Measurements from ENCODE around the gene WDR1. TPM values are rescaled to one million over a fixed set of nuclear protein-coding genes. Genes with fewer than 3 reads are reported as not detected.

WDR1 gene, protein sequence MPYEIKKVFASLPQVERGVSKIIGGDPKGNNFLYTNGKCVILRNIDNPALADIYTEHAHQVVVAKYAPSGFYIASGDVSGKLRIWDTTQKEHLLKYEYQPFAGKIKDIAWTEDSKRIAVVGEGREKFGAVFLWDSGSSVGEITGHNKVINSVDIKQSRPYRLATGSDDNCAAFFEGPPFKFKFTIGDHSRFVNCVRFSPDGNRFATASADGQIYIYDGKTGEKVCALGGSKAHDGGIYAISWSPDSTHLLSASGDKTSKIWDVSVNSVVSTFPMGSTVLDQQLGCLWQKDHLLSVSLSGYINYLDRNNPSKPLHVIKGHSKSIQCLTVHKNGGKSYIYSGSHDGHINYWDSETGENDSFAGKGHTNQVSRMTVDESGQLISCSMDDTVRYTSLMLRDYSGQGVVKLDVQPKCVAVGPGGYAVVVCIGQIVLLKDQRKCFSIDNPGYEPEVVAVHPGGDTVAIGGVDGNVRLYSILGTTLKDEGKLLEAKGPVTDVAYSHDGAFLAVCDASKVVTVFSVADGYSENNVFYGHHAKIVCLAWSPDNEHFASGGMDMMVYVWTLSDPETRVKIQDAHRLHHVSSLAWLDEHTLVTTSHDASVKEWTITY
- total RNA-seq (2014; rRNA removed), result 310 and 335 TPM in 2 replicates
- polyA plus RNA-seq (2012), result 613 TPM

DNA sequence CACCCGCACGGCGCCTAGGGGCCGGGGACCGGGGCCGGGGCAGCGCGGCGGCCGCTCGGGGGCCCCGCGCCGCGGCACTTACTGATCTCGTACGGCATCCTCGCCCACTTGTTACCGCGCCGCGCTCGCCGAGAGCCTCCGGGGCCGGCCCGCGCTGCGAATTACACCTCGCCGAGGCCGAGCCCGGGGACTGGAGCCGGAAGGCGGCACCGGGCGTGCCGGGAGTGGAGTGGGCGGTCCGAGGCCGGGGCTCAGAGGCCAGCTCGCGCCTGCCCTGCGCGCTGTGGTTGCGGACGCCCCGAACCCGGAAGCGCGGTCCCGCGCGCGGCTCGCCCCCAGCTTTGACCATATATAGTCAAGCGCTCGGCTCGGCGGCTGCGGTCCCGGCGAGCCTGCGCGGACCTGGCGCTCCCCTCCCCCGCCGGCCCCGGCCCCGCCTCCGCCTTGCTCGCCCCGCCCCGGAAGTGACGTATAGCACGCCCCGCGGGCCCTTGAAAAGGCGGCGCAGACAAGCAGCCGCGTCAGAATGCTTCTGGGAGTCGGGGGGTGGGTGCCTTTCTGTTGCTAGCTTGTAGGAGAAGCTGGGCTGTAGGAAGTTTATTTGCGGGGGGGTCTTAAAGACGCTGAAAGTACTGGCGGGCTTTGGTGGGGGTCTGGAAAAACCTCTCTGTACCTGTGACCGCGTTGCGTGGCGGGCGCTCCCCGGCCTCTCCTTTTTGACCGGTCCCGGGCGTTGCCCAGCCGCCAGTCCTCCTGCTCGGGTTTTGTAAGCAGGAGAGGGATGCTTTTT is at the start of gene WDR1:
Gene WDR1, minus strand, starts transcription at position 231 of the 790 bp plus-strand sequence. Its CDS starts 133 bp downstream, at position 98.
- DNase-seq (ENCODE audit: low read depth), result peak; percentile 94

DNA sequence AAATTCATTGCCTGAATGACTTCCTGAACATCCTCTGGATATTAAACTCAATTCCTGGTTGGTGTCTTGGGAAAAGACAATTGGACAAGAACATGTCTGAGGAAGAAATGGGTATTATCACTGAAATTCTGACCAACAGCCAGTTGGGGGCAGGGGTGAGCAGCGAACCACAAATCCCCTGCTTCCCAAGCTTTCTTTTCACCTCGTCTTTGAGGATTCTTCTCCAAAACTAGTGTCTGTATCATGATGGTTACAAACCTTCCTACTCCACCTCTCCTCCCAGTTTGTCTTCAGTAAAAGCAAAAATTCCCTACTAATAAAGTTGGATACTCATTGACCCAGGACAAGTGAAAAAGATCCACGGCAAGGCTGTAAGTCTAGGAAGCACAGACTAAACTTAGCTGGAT is 48.3 kb upstream of the WDR1 start:
- DNase-seq (ENCODE audit: low read depth), result peak; percentile 15

DNA sequence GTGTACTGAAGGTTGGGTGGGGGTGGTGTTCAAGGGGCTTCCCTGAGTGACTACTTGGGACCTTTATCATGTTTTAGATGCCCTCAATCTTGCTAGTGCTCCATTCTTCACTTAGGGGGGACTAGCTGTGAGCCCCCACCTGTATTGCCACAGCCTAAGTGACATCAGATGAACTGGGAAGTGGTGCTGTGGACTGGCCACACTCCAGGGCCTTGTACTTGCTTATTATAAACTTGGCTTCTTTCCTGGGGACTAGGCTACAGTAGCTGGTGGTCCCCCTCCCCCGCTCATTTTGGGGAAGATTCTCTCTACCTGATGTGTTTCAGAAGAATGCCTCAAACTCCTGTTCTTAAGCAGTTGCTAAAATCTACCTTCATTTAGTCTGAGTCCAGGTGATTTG is 46.7 kb upstream of the WDR1 start:
- DNase-seq (ENCODE audit: low read depth), result no peak

DNA sequence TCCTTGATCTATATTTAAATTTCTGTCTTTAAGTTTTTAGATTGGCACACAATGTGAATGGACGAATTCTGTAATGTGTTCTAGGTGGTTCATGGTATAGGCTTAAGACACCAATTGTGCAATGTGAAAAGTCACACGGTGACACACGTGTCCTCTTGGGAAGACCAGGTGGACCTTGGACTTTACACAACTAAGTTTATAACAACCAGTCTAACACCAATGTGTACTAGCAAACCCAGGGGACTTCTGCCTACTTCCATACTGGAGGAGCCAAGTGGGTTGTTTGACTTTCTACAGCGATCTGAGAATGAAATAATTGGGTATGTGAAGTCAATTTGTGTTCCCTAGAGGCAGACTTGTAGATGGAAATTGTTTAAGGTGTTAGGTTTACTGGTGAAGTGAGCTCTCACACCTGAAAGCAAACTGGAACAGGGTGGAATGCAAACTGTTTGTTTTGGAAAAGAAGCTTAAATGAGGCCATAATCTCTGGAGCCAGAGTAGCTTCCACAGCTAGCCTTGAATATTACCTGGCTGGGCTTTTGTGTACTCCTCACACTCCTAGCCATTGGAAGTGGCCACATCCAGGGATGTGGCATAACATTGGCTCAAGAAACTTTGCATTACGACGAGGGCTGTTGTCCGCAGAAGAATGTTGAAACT is 45.9 kb upstream of the WDR1 start:
- DNase-seq (ENCODE audit: low read depth), result no peak

DNA sequence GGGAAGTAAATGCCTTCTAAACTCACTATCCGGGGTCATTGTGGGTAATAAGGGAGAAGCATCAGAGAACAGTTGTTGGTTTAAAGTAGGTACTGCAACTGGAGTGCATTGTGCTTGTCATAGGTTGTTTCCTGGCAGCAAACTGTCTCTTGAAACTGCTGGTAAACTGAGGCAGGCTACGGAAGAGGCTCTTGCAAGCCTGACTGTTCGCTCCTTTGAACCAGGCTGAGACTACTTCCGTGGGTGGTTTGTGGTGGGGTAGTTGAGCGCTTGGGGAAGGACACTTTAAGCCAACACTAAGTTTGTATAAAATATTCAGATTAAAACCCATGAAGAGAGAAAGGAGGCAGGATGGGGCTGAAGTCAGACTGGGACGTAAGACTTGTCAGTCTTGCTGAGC is 45.2 kb upstream of the WDR1 start:
- no peak for DNase-seq (ENCODE audit: low read depth)

DNA sequence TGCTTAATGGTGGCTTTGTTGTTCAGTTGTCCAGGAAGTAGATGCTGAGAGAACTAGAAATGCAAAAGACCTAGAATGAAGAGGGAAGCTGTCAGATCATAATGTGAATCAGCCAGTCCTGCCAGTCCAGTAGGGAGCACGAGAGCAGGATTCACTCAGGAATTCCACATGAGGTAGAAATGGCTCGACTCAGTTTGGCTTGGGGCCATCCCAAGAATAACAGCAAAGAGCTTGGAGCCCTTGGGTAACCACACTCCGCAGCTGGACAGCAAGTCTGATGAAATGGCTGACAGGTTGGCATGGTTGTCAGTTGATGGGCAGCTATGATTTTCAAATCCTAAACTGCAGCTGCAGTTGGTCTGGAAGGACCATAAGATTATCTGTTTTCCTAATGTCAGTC is 44.5 kb upstream of the WDR1 start:
- DNase-seq (ENCODE audit: low read depth), result peak; percentile 26

DNA sequence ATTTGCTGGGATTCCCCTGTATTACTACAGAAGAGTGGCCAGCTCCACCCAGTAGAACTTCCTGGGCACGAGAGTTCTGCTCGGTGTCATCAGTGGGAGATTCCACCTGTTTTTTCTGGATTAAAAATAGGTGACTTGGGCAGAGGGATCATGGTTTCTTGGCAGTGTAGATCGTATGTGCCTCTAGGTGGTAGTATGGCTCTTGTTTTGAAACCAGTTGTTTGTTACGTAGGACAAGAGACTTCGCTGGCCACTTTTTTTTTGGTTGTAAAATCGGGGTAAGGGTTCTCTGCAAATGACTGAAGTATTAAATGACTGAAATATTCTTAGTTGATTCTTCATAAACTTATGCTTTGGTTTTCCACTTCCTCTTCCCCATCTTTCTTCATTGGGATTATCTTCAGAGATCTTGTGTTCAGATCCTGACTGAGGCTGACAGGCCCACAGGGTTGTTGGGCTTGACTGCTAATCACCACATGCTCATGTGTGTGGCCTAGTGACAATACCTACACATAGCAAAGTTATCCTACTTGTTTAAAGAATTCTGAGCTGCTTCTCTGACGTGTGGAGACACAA is 43.8 kb upstream of the WDR1 start:
- no peak for DNase-seq (ENCODE audit: low read depth)

DNA sequence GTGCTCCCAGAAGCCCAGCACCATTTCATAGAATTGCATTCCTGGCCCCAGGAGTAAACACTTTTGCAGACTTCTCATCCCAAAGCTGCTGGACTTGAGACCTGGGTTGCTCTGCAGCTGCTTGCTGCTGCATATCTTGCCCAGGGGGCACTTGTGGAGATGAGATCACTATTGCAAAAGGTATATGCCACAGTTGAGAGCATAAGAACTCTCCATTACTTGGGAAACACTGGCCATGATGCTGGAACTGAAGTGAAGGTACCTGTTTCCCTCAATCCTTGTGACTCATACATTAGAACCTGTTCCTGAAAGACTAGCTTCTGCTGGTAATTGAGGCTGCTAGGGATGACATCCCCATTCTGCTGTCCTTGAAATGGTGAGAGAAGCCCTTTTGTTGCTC is 43.1 kb upstream of the WDR1 start:
- no peak for DNase-seq (ENCODE audit: low read depth)

DNA sequence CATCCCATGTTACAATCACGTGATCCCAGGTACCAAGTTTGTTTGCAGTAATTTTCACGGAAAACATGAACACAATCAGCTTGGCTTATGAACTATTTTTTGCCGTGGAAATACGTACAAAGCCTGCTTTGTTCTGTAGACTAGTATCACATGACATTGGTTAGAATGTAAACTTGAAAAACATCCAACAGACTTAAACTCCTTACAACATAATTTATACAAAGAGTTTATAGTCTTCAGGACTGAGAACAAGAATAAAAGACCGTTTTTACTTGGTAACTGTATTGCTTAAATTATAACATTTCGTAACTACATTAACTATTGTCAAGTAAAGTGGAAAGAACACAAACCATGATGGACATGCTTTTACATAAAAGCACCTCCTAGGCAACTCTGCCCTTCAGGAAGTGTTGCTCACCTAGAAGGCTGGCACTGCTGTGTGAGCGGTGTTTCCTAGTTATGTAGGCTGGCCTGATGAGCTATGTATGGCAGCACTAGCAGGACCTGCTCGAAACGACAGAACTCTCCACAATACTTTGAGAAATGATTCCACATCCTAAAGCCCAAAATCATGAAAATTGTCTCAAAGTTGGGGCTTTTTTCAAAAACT is 41.8 kb upstream of the WDR1 start:
- no peak for DNase-seq (ENCODE audit: low read depth)

DNA sequence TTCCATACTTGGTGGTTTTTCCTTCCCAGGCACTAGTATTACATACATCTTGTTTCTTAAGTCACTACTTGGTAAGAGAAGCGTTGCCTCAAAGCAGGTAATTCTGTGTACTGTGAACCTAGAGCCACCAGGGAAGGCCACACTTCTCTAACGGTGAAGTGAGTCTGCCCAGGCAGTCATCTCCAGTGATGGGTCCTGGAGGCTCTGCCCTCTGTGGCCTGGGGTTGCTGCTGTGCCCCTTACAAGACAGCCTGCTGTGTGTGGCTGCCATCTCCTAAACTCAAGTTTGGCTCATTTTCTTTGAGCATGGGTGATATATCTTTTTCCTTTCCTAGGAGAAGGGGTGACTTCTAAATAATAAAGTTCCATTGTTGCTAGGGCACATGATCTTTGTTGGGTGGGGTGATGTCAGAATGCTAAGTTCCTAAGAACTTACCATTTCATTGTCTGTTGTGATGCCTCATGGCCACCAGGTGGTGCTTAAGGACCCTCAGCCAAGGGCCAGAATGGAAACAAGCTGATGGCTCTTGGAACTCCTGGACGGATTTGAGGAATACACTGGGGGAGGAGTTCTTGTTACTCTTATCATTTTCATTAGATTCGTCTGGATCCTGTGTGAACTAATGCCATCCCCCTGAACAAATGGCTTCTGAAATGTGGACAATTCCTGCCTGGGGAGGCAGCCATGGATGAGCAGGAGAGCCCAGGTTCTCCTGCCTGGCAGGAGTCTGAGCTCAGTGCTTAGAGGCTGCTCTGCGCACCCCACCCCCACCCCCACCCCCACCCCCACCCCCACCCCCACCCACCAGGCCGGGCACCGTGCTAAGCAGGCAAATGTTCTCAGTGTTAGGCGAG is 41.1 kb upstream of the WDR1 start:
- peak; percentile 63 for DNase-seq (ENCODE audit: low read depth)

DNA sequence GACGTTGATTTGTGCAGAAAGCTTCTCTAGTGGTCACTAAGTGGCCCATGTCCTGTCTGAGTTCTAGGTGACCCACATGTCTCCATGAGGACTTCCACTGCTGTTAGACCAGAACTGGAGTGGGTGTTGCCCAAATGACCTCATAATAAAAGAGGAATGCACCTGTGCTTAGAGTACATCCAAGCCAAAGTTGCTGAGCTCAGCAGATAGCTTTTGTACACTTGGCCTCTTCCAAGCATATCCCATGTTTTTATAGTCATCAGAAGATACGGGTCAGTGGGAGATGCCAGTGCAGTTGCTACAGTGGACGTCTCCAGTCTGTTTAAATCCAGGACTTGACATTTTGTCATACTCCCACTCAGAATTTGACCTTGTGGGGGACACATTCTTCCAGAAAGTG is 37.6 kb upstream of the WDR1 start:
- no peak for DNase-seq (ENCODE audit: low read depth)

DNA sequence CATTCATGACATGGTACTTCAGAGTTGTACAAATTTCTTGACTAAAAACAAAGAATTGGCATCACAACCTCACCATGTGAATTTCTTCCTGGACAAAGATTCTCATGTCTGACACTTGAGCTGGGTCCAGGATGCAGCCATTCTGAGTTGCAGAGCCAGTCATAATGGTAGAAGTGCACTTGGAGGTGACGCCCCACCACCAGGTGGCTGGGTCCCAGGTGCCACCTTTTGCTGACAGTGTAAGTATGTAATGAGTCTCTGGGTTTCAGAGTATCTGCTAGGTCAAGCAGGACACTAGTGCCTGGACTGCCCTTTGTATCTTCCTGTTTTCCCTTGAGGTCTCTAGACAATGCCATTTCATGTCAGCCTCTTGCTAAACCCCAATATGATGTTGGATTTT is 36.6 kb upstream of the WDR1 start:
- DNase-seq (ENCODE audit: low read depth), result no peak

DNA sequence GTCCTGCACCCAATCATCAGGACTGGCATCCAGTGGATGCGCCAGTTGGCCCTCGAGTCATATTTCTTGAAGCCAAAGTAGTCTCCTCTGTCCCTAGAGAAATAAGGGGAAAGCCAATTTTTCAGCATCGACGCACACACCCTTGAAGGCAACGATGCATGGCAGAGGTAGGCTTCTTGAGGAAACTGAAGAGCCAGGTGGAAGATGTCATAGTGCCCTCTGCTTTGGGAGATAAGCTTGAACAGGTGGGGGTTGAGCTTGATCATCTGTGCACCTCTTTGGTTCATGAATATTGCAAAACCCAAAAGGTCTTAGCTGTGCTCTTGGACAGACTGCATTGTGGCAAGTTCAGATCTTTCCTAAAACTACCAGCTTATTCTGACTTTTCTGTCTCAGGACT is 34.6 kb upstream of the WDR1 start:
- DNase-seq (ENCODE audit: low read depth), result no peak

DNA sequence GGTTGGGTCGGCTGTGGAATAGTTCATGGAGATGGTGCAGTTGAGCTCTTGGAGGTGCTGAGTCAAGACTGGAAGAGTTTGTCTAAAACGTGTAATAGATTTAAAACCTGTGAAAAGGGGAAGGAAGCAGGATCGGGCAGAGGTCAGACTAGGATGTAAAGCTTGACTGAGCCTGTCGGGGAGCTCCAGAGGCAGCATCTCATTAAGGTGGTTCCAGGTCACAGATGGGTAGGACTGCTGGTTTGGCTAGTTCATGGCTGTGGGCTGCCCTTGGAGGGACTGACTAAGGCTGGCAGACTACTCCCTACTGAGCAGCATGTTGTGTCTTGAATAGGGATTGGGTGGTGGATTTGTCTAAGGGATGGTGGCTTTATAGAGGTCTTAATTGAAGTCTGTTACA is 28.4 kb upstream of the WDR1 start:
- no peak for DNase-seq (ENCODE audit: low read depth)

DNA sequence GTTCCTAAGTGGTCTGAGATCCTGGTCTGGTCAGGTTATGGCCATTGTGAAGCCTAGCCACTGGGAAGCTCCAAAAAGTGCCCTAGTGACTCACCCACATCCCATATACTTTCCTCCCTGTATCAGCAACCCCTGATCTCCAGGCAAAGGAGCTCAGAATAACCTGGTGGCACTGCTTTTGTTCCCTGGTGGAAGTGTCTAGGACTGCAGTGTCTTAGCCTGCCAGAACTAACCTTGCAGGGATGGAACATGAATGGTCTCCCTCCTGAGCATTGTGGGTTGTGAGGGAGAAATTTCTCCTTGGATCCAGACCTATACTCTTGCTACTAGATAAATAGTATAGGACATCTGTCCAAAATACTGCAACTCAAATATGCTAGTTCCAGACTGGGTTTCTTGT is 27.9 kb upstream of the WDR1 start:
- DNase-seq (ENCODE audit: low read depth), result no peak

DNA sequence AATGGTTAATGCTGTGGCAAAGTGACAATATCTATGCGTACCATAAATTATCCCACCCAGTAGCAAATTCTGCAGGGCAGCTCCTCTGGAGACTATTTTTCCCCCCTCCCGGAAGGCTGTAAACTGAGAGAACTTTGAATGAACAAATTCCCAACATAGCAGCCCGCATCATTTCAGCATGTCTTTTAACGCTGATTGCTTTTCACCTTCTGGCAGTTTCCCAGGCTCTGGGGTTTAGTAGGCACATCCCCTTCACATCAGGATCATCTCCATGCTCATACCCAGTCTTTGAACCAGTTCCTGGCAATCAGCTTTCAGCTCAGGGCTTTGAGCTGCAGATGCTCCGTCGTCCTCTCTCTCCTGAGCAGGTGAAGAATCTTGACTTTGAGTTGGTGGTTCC is 26.6 kb upstream of the WDR1 start:
- DNase-seq (ENCODE audit: low read depth), result no peak

DNA sequence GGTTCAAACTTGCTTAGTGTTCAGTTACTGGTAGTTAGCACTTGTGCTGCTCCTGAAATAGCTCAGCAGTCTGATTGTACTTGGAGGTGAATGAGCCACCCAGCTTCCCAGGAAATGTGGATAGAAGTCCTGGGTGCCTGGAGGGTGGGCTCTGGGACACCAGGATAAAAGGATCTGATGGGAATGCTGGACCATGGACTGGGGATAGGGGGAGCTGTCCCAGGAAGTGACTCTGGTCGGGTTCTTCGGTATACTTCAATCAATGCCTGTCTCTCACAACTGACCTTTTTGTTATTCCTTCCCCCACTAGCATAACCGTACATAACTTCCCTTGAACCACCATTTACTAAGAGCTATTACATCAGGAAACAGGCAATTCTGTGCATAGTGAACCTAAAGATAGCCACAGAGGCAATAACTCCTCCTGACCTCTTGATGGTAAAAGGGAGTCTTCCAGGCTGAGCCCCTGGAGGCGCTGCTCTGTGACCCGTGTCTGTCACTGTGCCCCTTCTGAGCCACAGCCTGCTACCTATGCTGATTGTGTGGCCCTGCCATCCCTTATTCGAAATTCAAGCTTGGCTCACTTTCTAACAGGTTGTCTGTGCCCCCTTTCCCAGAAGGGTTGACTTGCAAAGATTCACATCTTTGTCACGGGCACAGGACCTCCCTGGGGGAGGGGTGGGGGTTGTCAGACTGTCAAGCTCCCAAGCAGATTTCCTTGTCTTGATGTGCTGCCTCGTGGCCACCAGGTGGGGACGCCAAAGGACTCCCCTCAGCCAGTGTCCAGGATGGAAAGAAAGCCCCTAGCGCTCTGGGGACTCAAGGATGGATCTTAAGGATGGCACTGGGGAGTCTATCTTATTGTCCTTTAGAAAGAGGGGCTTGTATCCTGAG is 24.5 kb upstream of the WDR1 start:
- no peak for DNase-seq (ENCODE audit: low read depth)

DNA sequence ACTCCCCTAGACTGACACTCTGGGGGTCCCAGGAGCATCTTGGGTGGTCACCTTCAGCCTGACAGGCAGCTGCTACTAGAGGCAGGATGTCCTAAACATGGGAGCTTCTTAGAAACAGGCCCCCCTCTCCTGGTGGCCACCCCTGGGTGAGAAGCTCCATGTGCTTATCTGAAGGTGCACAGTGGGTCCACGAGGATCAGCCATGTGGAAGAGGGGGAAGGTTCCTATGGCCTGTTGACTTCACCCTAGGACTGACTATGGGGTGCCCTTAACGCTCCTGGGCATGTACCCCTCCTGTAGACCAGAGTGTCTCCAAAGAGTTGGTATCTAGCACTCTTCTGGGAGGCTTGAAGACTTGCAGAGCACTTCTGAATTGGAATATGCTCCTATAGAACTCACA is 22.9 kb upstream of the WDR1 start:
- DNase-seq (ENCODE audit: low read depth), result no peak

DNA sequence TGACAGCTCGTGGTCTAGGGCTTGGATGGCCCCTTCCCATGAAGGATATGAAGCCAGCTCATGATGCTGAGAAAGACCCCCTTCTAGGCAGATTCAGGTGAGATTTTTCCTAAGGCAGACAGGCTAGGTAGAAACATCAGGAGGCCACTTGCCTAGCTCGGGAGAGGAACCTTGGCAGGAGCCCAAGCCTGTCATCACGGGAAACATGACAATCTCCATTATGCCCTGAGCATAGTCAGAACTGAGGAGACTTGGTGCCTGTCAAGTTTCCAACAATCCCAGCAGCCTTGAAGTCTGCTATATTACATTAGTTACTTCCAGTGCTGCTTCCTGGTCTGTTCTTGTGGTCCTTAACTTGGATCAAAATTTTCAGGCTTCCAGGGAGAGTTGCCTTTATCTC is 18.7 kb upstream of the WDR1 start:
- no peak for DNase-seq (ENCODE audit: low read depth)

Measured in LHCN-M2 (cell line).